ENCODE data around the gene DERA.
"Not testable (repeated sequence)": the region's sequence is repeated elsewhere in the genome, so short reads cannot be mapped to it uniquely, and the experiment has no call there.

Gene DERA

DNA sequence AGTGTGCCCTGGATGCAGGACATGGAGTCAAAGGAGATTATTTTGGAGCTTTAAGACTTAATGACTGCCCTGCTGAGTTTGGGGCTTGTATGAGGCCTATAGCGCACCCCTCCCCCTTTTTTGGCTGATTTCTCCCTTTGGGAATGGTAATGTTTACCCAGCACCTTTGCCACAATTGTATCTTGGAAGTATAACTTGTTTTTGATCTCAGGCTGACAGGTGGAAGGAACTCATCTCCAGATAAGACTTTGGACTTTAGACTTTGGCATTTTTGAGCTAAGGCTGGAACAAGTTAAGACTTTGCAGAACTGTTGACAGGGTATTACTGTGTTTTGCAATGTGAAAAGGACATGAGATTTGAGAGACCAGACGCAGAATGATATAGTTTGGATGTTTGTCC, 110.5 kb downstream of the DERA start:
- Mint-ChIP-seq H3K36me3 (ENCODE audit: low read depth) (peaks cover 41% of the 10 kb centered on the region), H3K4me1 (no peaks in the 10 kb centered on the region), H3K27ac (no peak overlapping the region), H3K9me3 (peaks cover 31% of the 10 kb centered on the region), H3K27me3 (no peaks in the 10 kb centered on the region), H3K4me3 (no peak overlapping the region)
- ATAC-seq = no peak
- DNase-seq = no peak

DNA sequence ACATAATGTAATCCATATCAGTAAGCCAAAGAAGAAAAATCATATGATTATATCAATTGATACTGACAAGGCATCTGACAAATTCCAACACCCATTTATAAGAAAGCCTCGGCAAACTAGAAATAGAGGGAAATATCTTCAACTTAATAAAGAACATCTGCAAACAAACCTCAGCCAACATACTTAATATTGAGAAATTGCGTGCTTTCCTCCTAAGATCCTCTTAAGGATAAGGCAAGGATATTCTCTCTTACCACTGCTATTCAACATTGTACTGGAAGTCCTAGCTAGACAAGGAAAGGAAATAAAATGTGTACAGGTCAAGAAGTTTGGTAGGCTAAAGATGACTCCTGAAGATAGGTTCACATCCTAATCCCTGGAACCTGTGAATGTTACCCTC, 115.9 kb downstream of the DERA start:
- DNase-seq (no peak), ATAC-seq (no peak)

DNA sequence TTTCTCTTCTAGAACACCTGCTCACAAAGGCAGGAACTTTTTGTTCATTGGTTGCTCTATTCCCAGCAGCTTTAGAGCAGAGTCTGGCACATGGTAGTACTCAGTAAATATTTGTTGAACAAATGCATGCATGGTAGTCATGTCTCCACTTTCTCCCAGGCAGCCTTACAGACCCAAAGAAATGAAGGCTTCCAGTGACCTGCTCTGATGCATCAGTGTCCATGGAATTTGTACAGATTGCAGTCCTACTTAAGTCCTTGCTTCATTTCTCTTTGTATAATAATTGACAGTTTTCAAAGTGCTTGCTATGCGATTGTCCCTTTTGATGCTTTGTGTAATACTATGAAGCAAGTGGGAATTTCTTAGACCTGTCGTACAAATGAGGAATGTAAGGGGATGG, 119.6 kb downstream of the DERA start:
- H3K9me3 Mint-ChIP-seq = peaks cover 4% of the 10 kb centered on the region
- DNase-seq (no peak), ATAC-seq (no peak)
- peaks cover 32% of the 10 kb centered on the region for H3K36me3 Mint-ChIP-seq (ENCODE audit: low read depth)
- H3K27me3 Mint-ChIP-seq = no peaks in the 10 kb centered on the region
- no peak overlapping the region for H3K4me3 Mint-ChIP-seq
- H3K4me1 Mint-ChIP-seq = no peaks in the 10 kb centered on the region
- H3K27ac Mint-ChIP-seq = no peak overlapping the region

More for the DNA sequence above, 115.9 kb downstream of the DERA start:
- Mint-ChIP-seq H3K4me1 (no peaks in the 10 kb centered on the region), H3K27me3 (no peaks in the 10 kb centered on the region), H3K9me3 (peaks cover 14% of the 10 kb centered on the region), H3K36me3 (ENCODE audit: low read depth) (peaks cover 20% of the 10 kb centered on the region), H3K27ac (no peak overlapping the region), H3K4me3 (no peak overlapping the region)

DNA sequence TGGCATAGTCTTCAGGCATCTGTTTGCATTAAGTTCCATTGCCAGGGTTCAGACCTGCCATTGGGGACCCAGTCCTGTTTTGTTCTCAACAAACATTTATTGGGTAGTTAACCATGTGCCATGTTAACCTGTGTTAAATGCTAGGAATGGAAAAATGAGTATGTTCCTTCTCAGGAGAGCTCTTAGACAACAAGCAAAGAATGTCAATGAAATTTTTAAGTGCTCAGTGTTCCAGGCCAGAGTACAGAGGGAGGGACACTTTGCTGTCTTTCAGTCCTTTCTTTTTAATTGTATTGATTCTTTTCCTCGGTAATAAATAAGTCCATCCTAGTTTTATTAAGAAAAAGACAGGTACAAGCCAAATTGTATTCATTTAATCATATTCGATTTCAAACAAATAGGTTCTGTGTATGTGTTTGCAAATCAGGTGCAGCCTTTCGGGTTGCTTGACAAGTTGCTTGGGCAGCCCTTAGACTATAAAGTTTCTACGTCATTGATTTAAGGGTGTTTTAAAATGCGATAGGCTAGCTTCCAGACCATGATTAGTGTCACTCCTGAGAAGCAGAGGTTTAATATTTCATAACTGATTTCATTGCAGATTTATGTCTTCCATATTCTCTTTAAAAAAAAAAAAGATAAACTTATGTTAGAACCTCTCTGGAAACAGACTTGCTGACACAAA, 123.1 kb downstream of the DERA start:
- ATAC-seq (no peak), DNase-seq (no peak)
- Mint-ChIP-seq H3K9me3 (no peaks in the 10 kb centered on the region), H3K4me1 (no peaks in the 10 kb centered on the region), H3K36me3 (ENCODE audit: low read depth) (peaks cover 41% of the 10 kb centered on the region), H3K4me3 (no peak overlapping the region), H3K27ac (no peak overlapping the region), H3K27me3 (no peaks in the 10 kb centered on the region)

DNA sequence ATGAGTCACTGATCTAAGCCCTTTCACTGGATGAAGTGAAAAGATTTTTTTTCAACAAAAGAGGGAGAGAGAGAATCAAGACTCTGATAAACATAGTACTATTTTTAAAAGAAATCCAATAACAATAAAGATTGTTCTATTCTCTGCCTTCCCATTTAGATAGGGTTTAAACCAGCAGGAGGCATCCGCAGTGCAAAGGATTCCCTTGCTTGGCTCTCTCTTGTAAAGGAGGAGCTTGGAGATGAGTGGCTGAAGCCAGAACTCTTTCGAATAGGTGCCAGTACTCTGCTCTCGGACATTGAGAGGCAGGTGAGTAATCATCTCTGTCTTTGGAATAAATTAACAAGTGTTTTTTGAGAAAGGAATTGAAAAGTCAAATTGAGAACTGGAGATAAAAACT, 124.9 kb downstream of the DERA start:
- peaks cover 46% of the 10 kb centered on the region for H3K36me3 Mint-ChIP-seq (ENCODE audit: low read depth)
- no peak overlapping the region for H3K4me3 Mint-ChIP-seq
- H3K27ac Mint-ChIP-seq = no peak overlapping the region

DNA sequence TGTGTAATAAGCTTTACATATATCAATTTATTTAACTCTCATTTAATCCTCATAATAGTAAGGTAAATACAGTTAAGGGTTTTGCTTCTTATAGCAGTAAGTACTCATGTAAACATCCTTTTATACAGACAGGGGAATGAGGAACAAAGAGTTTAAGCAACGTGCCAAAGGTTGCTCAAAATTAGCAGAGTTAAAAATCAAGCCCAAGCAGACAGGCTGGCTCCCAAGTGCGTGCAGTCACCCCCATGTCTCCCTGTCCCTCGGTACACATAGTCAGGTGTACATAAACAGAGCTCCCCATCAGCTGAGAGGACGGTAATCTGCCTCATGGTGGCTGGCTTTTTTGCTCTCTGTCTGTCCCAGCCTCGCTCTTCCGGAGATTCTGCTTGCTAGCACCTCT, 126.4 kb downstream of the DERA start:
- DNase-seq (no peak), ATAC-seq (no peak)
- Mint-ChIP-seq H3K36me3 (ENCODE audit: low read depth) (peaks cover 43% of the 10 kb centered on the region), H3K9me3 (peaks cover 11% of the 10 kb centered on the region), H3K4me3 (no peak overlapping the region), H3K27me3 (no peaks in the 10 kb centered on the region), H3K4me1 (no peaks in the 10 kb centered on the region), H3K27ac (no peak overlapping the region)

More for the DNA sequence above, 124.9 kb downstream of the DERA start:
- Mint-ChIP-seq H3K27me3 (no peaks in the 10 kb centered on the region), H3K4me1 (no peaks in the 10 kb centered on the region), H3K9me3 (no peaks in the 10 kb centered on the region)
- DNase-seq (no peak), ATAC-seq (no peak)

DNA sequence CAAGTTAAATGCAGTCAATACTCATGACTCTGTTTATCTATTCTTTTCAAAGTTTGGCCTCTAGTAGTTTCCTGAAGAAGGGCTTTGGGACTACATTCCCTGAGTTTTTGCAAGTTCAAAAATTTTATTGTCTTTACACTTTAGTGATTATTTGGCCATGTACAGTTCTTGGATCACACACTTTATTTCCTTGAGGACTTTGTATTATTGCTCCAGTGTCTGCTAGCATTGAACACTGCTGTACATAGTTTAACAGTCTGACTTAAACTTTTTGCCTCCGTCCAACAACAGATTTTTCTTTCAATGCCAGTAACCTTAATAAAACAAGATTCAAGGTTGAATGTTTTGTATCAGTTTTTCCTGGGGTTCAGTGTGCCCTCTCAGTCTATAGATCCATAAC, 132.3 kb downstream of the DERA start:
- ATAC-seq = no peak
- Mint-ChIP-seq H3K9me3 (peaks cover 31% of the 10 kb centered on the region), H3K4me3 (no peak overlapping the region), H3K36me3 (ENCODE audit: low read depth) (peaks cover 18% of the 10 kb centered on the region), H3K27me3 (no peaks in the 10 kb centered on the region), H3K4me1 (no peaks in the 10 kb centered on the region), H3K27ac (no peak overlapping the region)
- no peak for DNase-seq

DNA sequence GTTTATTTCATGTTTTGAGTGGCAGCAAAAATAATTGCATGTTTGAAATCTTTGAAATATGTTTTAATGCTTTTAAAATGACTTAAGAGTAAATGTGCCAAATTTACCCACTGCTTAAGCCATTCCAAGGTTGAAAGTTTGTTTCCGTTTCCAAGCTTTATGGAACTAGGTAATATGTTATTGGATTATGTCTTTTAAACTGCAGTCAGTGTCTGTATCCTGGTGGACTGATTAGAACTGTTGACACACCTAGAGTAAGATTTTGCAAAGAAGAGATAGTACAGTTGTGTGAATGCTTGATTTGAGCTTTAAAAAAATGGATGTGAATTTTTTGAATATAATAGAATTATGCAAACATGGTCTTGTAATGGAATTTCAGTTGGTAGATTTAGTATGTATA, 135.1 kb downstream of the DERA start:
- Mint-ChIP-seq H3K9me3 (peaks cover 35% of the 10 kb centered on the region), H3K27ac (no peak overlapping the region)

DNA sequence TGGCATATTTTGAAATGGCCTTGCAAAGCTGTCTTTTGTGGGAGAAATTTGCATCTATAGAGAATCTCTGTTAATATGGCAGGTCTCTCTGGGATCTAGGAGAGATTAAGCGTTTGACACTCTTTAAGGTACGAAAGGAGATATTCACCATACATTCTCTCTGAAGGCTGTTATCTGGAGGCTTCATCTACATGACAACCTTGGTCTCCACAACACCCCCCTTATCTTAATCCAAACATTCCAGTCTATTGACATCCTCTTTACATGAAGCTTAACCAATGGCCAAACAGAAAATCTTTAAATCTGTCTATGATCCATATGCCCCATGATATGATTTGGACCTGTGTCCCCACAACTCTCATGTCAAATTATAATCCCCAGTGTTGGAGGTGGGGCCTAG, 137.4 kb downstream of the DERA start:
- H3K36me3 Mint-ChIP-seq (ENCODE audit: low read depth) = peaks cover 1% of the 10 kb centered on the region
- H3K4me1 Mint-ChIP-seq = no peaks in the 10 kb centered on the region
- no peaks in the 10 kb centered on the region for H3K27me3 Mint-ChIP-seq
- DNase-seq = no peak
- H3K27ac Mint-ChIP-seq = no peak overlapping the region
- H3K4me3 Mint-ChIP-seq = no peak overlapping the region
- no peak for ATAC-seq
- H3K9me3 Mint-ChIP-seq = peaks cover 25% of the 10 kb centered on the region

More for the DNA sequence above, 135.1 kb downstream of the DERA start:
- Mint-ChIP-seq H3K27me3 (no peaks in the 10 kb centered on the region), H3K36me3 (ENCODE audit: low read depth) (peaks cover 6% of the 10 kb centered on the region), H3K4me1 (no peaks in the 10 kb centered on the region), H3K4me3 (no peak overlapping the region)
- DNase-seq = no peak
- ATAC-seq = no peak

DNA sequence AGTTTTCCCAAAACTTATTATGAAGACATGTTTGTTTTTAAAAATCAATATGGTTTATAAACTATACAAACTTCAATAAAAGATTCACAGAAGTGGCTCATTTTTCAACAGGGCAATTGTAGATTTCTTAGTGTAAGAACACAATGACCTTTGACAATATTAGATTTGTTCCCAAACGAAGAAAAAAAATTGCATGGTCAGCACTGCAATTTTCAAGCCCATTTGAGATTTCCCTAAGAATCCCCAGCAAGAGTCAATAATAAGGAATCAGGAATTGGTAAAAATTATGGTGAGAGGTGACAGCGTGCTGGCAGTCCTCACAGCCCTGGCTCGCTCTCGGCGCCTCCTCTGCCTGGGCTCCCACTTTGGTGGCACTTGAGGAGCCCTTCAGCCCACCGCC, 145.8 kb downstream of the DERA start:
- Mint-ChIP-seq H3K4me1 (no peaks in the 10 kb centered on the region), H3K9me3 (peaks cover 27% of the 10 kb centered on the region), H3K36me3 (ENCODE audit: low read depth) (no peaks in the 10 kb centered on the region), H3K27me3 (no peaks in the 10 kb centered on the region), H3K27ac (no peak overlapping the region), H3K4me3 (no peak overlapping the region)
- DNase-seq (no peak), ATAC-seq (no peak)

DNA sequence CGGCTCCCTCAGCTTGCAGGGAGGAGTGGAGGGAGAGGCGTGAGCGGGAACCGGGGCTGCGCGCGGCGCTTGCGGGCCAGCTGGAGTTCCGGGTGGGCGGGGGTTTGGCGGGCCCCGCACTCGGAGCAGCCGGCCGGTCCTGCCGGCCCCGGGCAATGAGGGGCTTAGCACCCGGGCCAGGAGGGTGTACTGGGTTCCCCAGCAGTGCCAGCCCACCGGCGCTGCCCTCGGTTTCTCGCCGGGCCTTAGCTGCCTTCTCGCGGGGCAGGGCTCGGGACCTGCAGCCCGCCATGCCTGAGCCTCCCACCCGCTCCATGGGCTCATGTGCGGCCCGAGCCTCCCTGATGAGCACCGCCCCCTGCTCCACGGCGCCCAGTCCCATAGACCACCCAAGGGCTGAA, 146.2 kb downstream of the DERA start:
- H3K9me3 Mint-ChIP-seq = peaks cover 25% of the 10 kb centered on the region
- not testable (repeated sequence) for DNase-seq; H3K4me1 Mint-ChIP-seq; H3K27ac Mint-ChIP-seq; H3K36me3 Mint-ChIP-seq (ENCODE audit: low read depth); H3K4me3 Mint-ChIP-seq; ATAC-seq; H3K27me3 Mint-ChIP-seq

DNA sequence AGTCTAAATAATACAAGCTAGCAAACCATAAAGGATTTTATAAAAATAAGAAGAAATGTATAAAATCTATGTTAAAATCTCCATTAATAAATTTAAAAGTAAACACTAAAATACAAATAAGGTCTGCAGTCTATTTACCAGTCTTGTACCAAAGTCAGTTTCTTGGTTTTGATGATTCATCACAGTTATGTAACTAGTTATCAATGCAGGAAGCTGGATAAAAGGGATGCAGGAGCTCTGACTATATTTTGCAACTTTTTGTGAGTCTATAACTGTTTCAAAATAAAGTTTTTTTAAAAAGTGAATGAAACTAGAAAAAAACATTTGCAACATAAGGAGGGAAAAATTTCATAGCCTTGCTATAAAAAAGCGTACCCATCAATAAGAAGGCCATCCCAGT, 151.5 kb downstream of the DERA start:
- H3K36me3 Mint-ChIP-seq (ENCODE audit: low read depth) = no peaks in the 10 kb centered on the region
- ATAC-seq = no peak
- H3K9me3 Mint-ChIP-seq = no peaks in the 10 kb centered on the region
- H3K27me3 Mint-ChIP-seq = no peaks in the 10 kb centered on the region
- DNase-seq = no peak
- no peaks in the 10 kb centered on the region for H3K4me1 Mint-ChIP-seq
- no peak overlapping the region for H3K4me3 Mint-ChIP-seq
- no peak overlapping the region for H3K27ac Mint-ChIP-seq

DNA sequence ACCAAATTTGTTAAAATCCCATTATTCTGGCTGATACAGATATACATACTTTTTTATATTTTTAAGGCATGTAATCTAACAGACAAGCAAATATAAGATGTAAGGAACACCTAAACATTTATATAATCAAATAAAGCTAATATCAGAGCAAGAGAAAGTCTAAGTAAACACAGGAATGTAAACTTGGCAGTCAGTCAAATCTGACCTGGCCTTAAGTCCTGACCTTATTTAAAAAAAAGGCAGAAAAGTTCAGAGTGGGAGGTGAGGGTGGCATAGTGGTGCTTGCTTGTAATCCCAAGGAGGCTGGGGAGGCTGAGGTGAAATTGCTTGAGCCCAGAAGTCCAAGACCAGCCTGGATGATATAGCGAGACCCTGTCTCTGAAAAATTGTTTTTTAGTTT, 152.6 kb downstream of the DERA start:
- Mint-ChIP-seq H3K9me3 (no peaks in the 10 kb centered on the region), H3K27me3 (no peaks in the 10 kb centered on the region), H3K36me3 (ENCODE audit: low read depth) (no peaks in the 10 kb centered on the region), H3K27ac (no peak overlapping the region), H3K4me3 (no peak overlapping the region), H3K4me1 (no peaks in the 10 kb centered on the region)
- no peak for DNase-seq
- no peak for ATAC-seq

DNA sequence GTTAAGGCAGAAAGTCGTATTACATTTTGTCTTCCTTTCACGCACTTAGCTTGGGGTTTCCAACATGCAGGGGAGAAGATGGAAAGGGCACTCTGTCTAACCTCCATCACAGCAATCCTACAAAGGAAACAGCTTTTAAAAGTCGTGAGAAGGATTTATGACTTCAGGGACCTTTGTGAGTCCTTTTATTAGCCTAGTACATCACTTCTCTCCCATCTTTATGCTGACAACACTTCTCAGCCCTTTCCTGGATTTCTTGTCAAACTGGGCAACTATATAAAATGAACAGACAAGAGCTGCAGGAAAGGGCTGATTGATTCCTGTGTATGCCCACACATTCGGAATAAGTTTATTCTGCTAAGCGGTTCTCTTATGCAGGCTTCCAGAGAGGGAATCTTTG, 159.0 kb downstream of the DERA start:
- Mint-ChIP-seq H3K9me3 (no peaks in the 10 kb centered on the region), H3K4me1 (no peaks in the 10 kb centered on the region), H3K27ac (no peak overlapping the region), H3K36me3 (ENCODE audit: low read depth) (no peaks in the 10 kb centered on the region), H3K4me3 (no peak overlapping the region), H3K27me3 (peaks cover 2% of the 10 kb centered on the region)
- ATAC-seq (no peak), DNase-seq (no peak)

DNA sequence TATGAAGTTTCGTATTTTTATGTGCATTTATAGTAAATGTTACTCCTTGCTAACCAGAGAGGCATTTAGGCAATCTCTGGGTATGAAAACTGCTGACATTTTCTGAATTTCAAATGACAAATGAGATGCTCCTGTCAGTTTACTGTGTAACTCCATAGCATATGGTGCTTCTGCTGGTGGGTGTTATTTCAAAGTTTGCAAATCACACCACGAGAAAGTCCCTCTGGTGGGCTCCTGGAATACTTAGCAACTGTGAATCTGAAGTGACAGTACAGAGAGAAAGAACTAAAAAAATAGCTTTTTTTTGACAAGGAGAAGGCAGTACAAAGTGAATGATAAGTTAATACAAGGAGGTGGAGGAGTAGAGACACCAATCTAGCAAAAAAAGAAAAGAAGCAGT, 161.5 kb downstream of the DERA start:
- no peak for ATAC-seq
- Mint-ChIP-seq H3K27ac (no peak overlapping the region), H3K36me3 (ENCODE audit: low read depth) (no peaks in the 10 kb centered on the region), H3K27me3 (peaks cover 2% of the 10 kb centered on the region), H3K4me3 (no peak overlapping the region), H3K4me1 (no peaks in the 10 kb centered on the region), H3K9me3 (no peaks in the 10 kb centered on the region)
- no peak for DNase-seq

DNA sequence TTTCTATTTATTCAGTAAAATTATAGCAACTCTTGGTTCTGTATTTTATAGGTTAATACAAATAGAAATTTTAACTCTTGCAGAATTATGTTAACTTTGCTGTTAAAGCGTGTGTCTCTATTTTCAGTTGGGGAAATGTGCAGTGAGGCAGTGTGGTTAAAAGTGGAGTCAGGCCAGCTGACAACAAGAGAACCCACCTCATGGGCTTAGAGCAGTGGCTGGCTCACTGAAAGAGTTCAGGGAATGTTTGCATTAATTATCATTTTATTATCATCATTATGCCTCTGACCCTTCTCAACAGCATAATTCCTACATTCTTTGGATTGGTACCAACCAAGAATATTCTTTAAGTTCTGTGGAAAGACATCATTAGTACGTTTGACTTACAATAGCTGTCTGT, 163.8 kb downstream of the DERA start:
- Mint-ChIP-seq H3K27ac (no peak overlapping the region), H3K4me1 (no peaks in the 10 kb centered on the region), H3K4me3 (no peak overlapping the region), H3K9me3 (no peaks in the 10 kb centered on the region), H3K27me3 (peaks cover under 1% of the 10 kb centered on the region), H3K36me3 (ENCODE audit: low read depth) (no peaks in the 10 kb centered on the region)
- no peak for DNase-seq
- ATAC-seq = no peak
